ENCODE results near the gene SLC35B4. TPM values are rescaled to one million over a fixed set of nuclear protein-coding genes. Genes with fewer than 3 reads are reported as not detected.
A peak's percentile ranks its signal among the peaks of the same experiment; 100 is the strongest.

SLC35B4 gene
- total RNA-seq, 1 donor from 2014 or later = 23.2 TPM

GRCh38 chr7:134328900-134329299 lies 12.2 kb upstream of the SLC35B4 start:
- peaks cover 16% of the 10 kb centered on the region for H3K27me3 ChIP-seq (ENCODE audit: insufficient read depth, low read length)
- H3K9me3 ChIP-seq (ENCODE audit: insufficient read depth, low read depth, low read length) = no peaks in the 10 kb centered on the region
- no peak overlapping the region for H2AFZ ChIP-seq (ENCODE audit: low read depth, low read length)
- H3K27me3 Mint-ChIP-seq (ENCODE audit: low read depth, unreplicated experiment) = peaks cover 2% of the 10 kb centered on the region
- H4K20me1 ChIP-seq (ENCODE audit: insufficient read depth, low read length) = no peaks in the 10 kb centered on the region
- no peaks in the 10 kb centered on the region for H3K36me3 Mint-ChIP-seq (ENCODE audit: low read depth, unreplicated experiment)
- no peaks in the 10 kb centered on the region for H3K79me2 ChIP-seq (ENCODE audit: insufficient read depth, low read length)
- H3K9ac ChIP-seq (ENCODE audit: low read length) = no peak overlapping the region
- H3K9me3 Mint-ChIP-seq (ENCODE audit: unreplicated experiment) = peaks cover 2% of the 10 kb centered on the region
- H3K4me3 ChIP-seq (ENCODE audit: insufficient read depth, low read depth, low read length) = no peak overlapping the region
- no peak overlapping the region for H3K4me2 ChIP-seq (ENCODE audit: low read length)
- FAIRE-seq = no peak
- H3K4me1 ChIP-seq (ENCODE audit: insufficient read depth, low read length) = no peaks in the 10 kb centered on the region
- H3K4me1 Mint-ChIP-seq (ENCODE audit: low read depth, unreplicated experiment) = no peaks in the 10 kb centered on the region
- no peak for TF ChIP-seq CTCF (IDR thresholded peaks at IDR 0.05; ENCODE audit: insufficient read depth, low read depth, low read length)
- TF ChIP-seq EZH2 (IDR thresholded peaks at IDR 0.05; ENCODE audit: insufficient read depth, low read length) = no peak
- no peak overlapping the region for H3K27ac Mint-ChIP-seq (ENCODE audit: unreplicated experiment)
- DNase-seq (ENCODE audit: low read depth) = no peak
- no peak overlapping the region for H3K27ac ChIP-seq (ENCODE audit: low read depth, low read length)
- H3K4me3 Mint-ChIP-seq (ENCODE audit: unreplicated experiment) = no peak overlapping the region
- H3K36me3 ChIP-seq (ENCODE audit: insufficient read depth, low read length) = no peaks in the 10 kb centered on the region

- Mint-ChIP-seq H3K4me3 (ENCODE audit: unreplicated experiment) (no peak overlapping the region), H3K27me3 (ENCODE audit: low read depth, unreplicated experiment) (peaks cover 2% of the 10 kb centered on the region), H3K36me3 (ENCODE audit: low read depth, unreplicated experiment) (no peaks in the 10 kb centered on the region), H3K27ac (ENCODE audit: unreplicated experiment) (no peak overlapping the region), H3K9me3 (ENCODE audit: unreplicated experiment) (peaks cover 2% of the 10 kb centered on the region), H3K4me1 (ENCODE audit: low read depth, unreplicated experiment) (no peaks in the 10 kb centered on the region)
- H3K27ac ChIP-seq (ENCODE audit: low read depth, low read length) = no peak overlapping the region
- no peaks in the 10 kb centered on the region for H3K79me2 ChIP-seq (ENCODE audit: insufficient read depth, low read length)
- H3K9ac ChIP-seq (ENCODE audit: low read length) = no peak overlapping the region
- H3K4me1 ChIP-seq (ENCODE audit: insufficient read depth, low read length) = no peaks in the 10 kb centered on the region
- H3K9me3 ChIP-seq (ENCODE audit: insufficient read depth, low read depth, low read length) = no peaks in the 10 kb centered on the region
- peaks cover 13% of the 10 kb centered on the region for H3K27me3 ChIP-seq (ENCODE audit: insufficient read depth, low read length)
- H3K4me2 ChIP-seq (ENCODE audit: low read length) = no peak overlapping the region
- TF ChIP-seq CTCF (IDR thresholded peaks at IDR 0.05; ENCODE audit: insufficient read depth, low read depth, low read length) (peak; percentile 38), EZH2 (IDR thresholded peaks at IDR 0.05; ENCODE audit: insufficient read depth, low read length) (no peak)
- DNase-seq (ENCODE audit: low read depth) (peak; percentile 12), FAIRE-seq (no peak)
- H4K20me1 ChIP-seq (ENCODE audit: insufficient read depth, low read length) = no peaks in the 10 kb centered on the region
- H3K36me3 ChIP-seq (ENCODE audit: insufficient read depth, low read length) = no peaks in the 10 kb centered on the region
- no peak overlapping the region for H3K4me3 ChIP-seq (ENCODE audit: insufficient read depth, low read depth, low read length)
- H2AFZ ChIP-seq (ENCODE audit: low read depth, low read length) = no peak overlapping the region
Observed at GRCh38 chr7:134327896-134328295, 11.2 kb upstream of the SLC35B4 start.

GRCh38 chr7:134324107-134324506 lies 7.4 kb upstream of the SLC35B4 start:
- peaks cover 2% of the 10 kb centered on the region for H3K27me3 Mint-ChIP-seq (ENCODE audit: low read depth, unreplicated experiment)
- Histone ChIP-seq H3K9me3 (ENCODE audit: insufficient read depth, low read depth, low read length) (no peaks in the 10 kb centered on the region), H3K27me3 (ENCODE audit: insufficient read depth, low read length) (peaks cover 6% of the 10 kb centered on the region), H3K36me3 (ENCODE audit: insufficient read depth, low read length) (no peaks in the 10 kb centered on the region), H3K4me1 (ENCODE audit: insufficient read depth, low read length) (peaks cover 5% of the 10 kb centered on the region), H3K4me3 (ENCODE audit: insufficient read depth, low read depth, low read length) (no peak overlapping the region), H4K20me1 (ENCODE audit: insufficient read depth, low read length) (no peaks in the 10 kb centered on the region), H3K4me2 (ENCODE audit: low read length) (no peak overlapping the region), H3K27ac (ENCODE audit: low read depth, low read length) (no peak overlapping the region), H3K9ac (ENCODE audit: low read length) (no peak overlapping the region), H2AFZ (ENCODE audit: low read depth, low read length) (no peak overlapping the region), H3K79me2 (ENCODE audit: insufficient read depth, low read length) (no peaks in the 10 kb centered on the region)
- no peak for DNase-seq (ENCODE audit: low read depth)
- TF ChIP-seq EZH2 (IDR thresholded peaks at IDR 0.05; ENCODE audit: insufficient read depth, low read length) (no peak), CTCF (IDR thresholded peaks at IDR 0.05; ENCODE audit: insufficient read depth, low read depth, low read length) (no peak)
- FAIRE-seq = no peak
- H3K4me3 Mint-ChIP-seq (ENCODE audit: unreplicated experiment) = no peak overlapping the region
- H3K36me3 Mint-ChIP-seq (ENCODE audit: low read depth, unreplicated experiment) = no peaks in the 10 kb centered on the region
- no peak overlapping the region for H3K27ac Mint-ChIP-seq (ENCODE audit: unreplicated experiment)
- H3K4me1 Mint-ChIP-seq (ENCODE audit: low read depth, unreplicated experiment) = peaks cover 9% of the 10 kb centered on the region
- peaks cover 2% of the 10 kb centered on the region for H3K9me3 Mint-ChIP-seq (ENCODE audit: unreplicated experiment)

Data from astrocyte (in vitro differentiated cells and primary cell).